ENCODE data around the gene RAD50. TPM values are rescaled to one million over a fixed set of nuclear protein-coding genes. Genes with fewer than 3 reads are reported as not detected.

Gene RAD50
- total RNA-seq, 1 donor from 2014 or later, result 35.2 TPM

- no peak for TF ChIP-seq CTCF (conservative IDR thresholded peaks at IDR 0.05)
- no peaks in the 10 kb centered on the region for H3K36me3 Mint-ChIP-seq (ENCODE audit: low read depth)
- H3K4me1 Mint-ChIP-seq, result peaks cover 3% of the 10 kb centered on the region
- H3K27me3 Mint-ChIP-seq (ENCODE audit: low read depth), result peaks cover 50% of the 10 kb centered on the region
- H3K4me3 Mint-ChIP-seq, result no peak overlapping the region
- DNase-seq (ENCODE audit: low read depth, low spot score), result no peak
- no peaks in the 10 kb centered on the region for H3K9me3 Mint-ChIP-seq
- H3K27ac Mint-ChIP-seq (ENCODE audit: unreplicated experiment), result no peak overlapping the region
Measured at GRCh38 chr5:132655821-132656773, 99.3 kb downstream of the RAD50 start.

GRCh38 chr5:132656774-132657355, 100.1 kb downstream of the RAD50 start:
- DNase-seq (ENCODE audit: low read depth, low spot score), result no peak
- Mint-ChIP-seq H3K4me1 (peaks cover 5% of the 10 kb centered on the region), H3K4me3 (peak overlapping the region; percentile 38), H3K9me3 (no peaks in the 10 kb centered on the region), H3K27ac (ENCODE audit: unreplicated experiment) (no peak overlapping the region), H3K36me3 (ENCODE audit: low read depth) (no peaks in the 10 kb centered on the region), H3K27me3 (ENCODE audit: low read depth) (peaks cover 49% of the 10 kb centered on the region)
- TF ChIP-seq CTCF (conservative IDR thresholded peaks at IDR 0.05), result no peak

- Mint-ChIP-seq H3K4me1 (peaks cover 8% of the 10 kb centered on the region), H3K4me3 (peak within 1 kb of the TSS; percentile 54), H3K36me3 (ENCODE audit: low read depth) (no peaks in the 10 kb centered on the region), H3K9me3 (no peaks in the 10 kb centered on the region), H3K27me3 (ENCODE audit: low read depth) (peaks cover 45% of the 10 kb centered on the region), H3K27ac (ENCODE audit: unreplicated experiment) (no peak within 1 kb of the TSS)
- no peak for DNase-seq (ENCODE audit: low read depth, low spot score)
- no peak for TF ChIP-seq CTCF (conservative IDR thresholded peaks at IDR 0.05)
Measured at GRCh38 chr5:132657676-132658380, 101.1 kb downstream of the RAD50 start, which contains the start of gene IL13. Gene IL13 (plus strand): TSS chr5:132658173. CDS start chr5:132658187, 14 bp downstream.

- Mint-ChIP-seq H3K27me3 (ENCODE audit: low read depth) (peaks cover 41% of the 10 kb centered on the region), H3K4me3 (no peak overlapping the region), H3K27ac (ENCODE audit: unreplicated experiment) (no peak overlapping the region), H3K9me3 (no peaks in the 10 kb centered on the region), H3K36me3 (ENCODE audit: low read depth) (no peaks in the 10 kb centered on the region), H3K4me1 (peaks cover 14% of the 10 kb centered on the region)
- TF ChIP-seq CTCF (conservative IDR thresholded peaks at IDR 0.05), result no peak
- no peak for DNase-seq (ENCODE audit: low read depth, low spot score)
Measured at GRCh38 chr5:132658381-132659302, 101.9 kb downstream of the RAD50 start.

All from neural crest cell (in vitro differentiated cells).